WTC11 (cell line): ENCODE measurements around the gene C1QTNF2. TPM values are rescaled to one million over a fixed set of nuclear protein-coding genes. Genes with fewer than 3 reads are reported as not detected.
A peak's percentile ranks its signal among the peaks of the same experiment; 100 is the strongest.

Experiments used
- ATAC-seq: fragments of 200-7000 bp; cut with Tn5 transposase; 2 replicates; pipeline ENCODE4 v1.10.0; 2021; ENCODE audit warnings: mild to moderate bottlenecking, moderate library complexity
- CTCF ChIA-PET: fragments of 300-600 bp; sonication (Branson Sonifier 250); formaldehyde crosslinking; loops from one replicate; lab custom pipeline; 2021; ENCODE audit warnings: antibody characterized with exemption; lab: Charles Lee
- POLR2A ChIA-PET: fragments of 350-600 bp; sonication (Branson Sonifier 250); formaldehyde crosslinking; loops from one replicate; lab custom pipeline; 2021; ENCODE audit warnings: antibody characterized with exemption; lab: Charles Lee
- DNase-seq: peaks from one replicate; pipeline ENCODE4 v3.0.0; 2021; ENCODE audit warnings: low spot score
- H3K27ac Mint-ChIP-seq: 2 replicates; pipeline ENCODE4 v1.8.0; 2021; ENCODE audit warnings: mixed read lengths
- H3K27me3 Mint-ChIP-seq: 2 replicates; pipeline ENCODE4 v1.8.0; 2021; ENCODE audit warnings: low read depth, mild to moderate bottlenecking, moderate library complexity, mixed read lengths
- H3K36me3 Mint-ChIP-seq: 2 replicates; pipeline ENCODE4 v1.8.0; 2021; ENCODE audit warnings: mixed read lengths
- H3K4me1 Mint-ChIP-seq: 2 replicates; pipeline ENCODE4 v1.8.0; 2022; ENCODE audit warnings: mixed read lengths
- H3K4me3 Mint-ChIP-seq: 2 replicates; pipeline ENCODE4 v1.8.0; 2021; ENCODE audit warnings: mild to moderate bottlenecking, moderate library complexity, mixed read lengths
- H3K9me3 Mint-ChIP-seq: 2 replicates; pipeline ENCODE4 v1.8.0; 2021; ENCODE audit warnings: mixed read lengths
- CREM ChIP-seq: sonication (generic); formaldehyde crosslinking; IDR thresholded peaks from 2 replicates; pipeline ENCODE4 v1.8.1; 2022; ENCODE audit warnings: mild to moderate bottlenecking, missing genetic modification reagents, moderate library complexity
- GRHL2 ChIP-seq: fragments of 250-450 bp; sonication (Bioruptor Pico); IDR thresholded peaks from 2 replicates; pipeline ENCODE4 v1.8.0; 2022; ENCODE audit warnings: mild to moderate bottlenecking, moderate library complexity; ENCODE audit not compliant: insufficient replicate concordance, severe bottlenecking
- MYBL2 ChIP-seq: sonication (generic); formaldehyde crosslinking; IDR thresholded peaks from 2 replicates; pipeline ENCODE4 v1.8.1; 2023; ENCODE audit warnings: mild to moderate bottlenecking, moderate library complexity, missing genetic modification reagents
- NFATC4 ChIP-seq: fragments of 250-450 bp; sonication (Bioruptor Pico); IDR thresholded peaks from 2 replicates; pipeline ENCODE4 v1.9.0; 2021; ENCODE audit warnings: mild to moderate bottlenecking
- NFE2L1 ChIP-seq: sonication (generic); formaldehyde crosslinking; IDR thresholded peaks from 2 replicates; pipeline ENCODE4 v1.8.1; 2023; ENCODE audit warnings: missing genetic modification reagents
- NFYB ChIP-seq: sonication (generic); formaldehyde crosslinking; conservative IDR thresholded peaks from 2 replicates; pipeline ENCODE4 v1.8.0; 2022; ENCODE audit warnings: low read depth, missing genetic modification reagents
- TCF7 ChIP-seq: sonication (generic); formaldehyde crosslinking; IDR thresholded peaks from 2 replicates; pipeline ENCODE4 v1.8.0; 2022; ENCODE audit warnings: mild to moderate bottlenecking, low read depth, missing genetic modification reagents, moderate library complexity
- TP53 ChIP-seq: sonication (generic); formaldehyde crosslinking; IDR thresholded peaks from 2 replicates; pipeline ENCODE4 v1.8.1; 2023; ENCODE audit warnings: mild to moderate bottlenecking, missing genetic modification reagents
- ZNF263 ChIP-seq: sonication (generic); formaldehyde crosslinking; IDR thresholded peaks from 2 replicates; pipeline ENCODE4 v1.8.1; 2022; ENCODE audit warnings: low read depth, mild to moderate bottlenecking, moderate library complexity, missing genetic modification reagents
- total RNA-seq: library from RNA; stranded (reverse); gene quantifications from 3 replicates; pipeline ENCODE4 v1.2.3, GENCODE V29; 2021
- TF ChIP-seq, protein P1 (sequence below): sonication (generic); formaldehyde crosslinking; IDR thresholded peaks from 2 replicates; pipeline ENCODE4 v1.8.0; 2022; ENCODE audit warnings: mild to moderate bottlenecking, missing genetic modification reagents
- TF ChIP-seq, protein P2 (sequence below): sonication (generic); formaldehyde crosslinking; IDR thresholded peaks from 2 replicates; pipeline ENCODE4 v1.8.1; 2023; ENCODE audit warnings: mild to moderate bottlenecking, missing genetic modification reagents, borderline replicate concordance
- TF ChIP-seq, protein P3 (sequence below): sonication (generic); formaldehyde crosslinking; conservative IDR thresholded peaks from 2 replicates; pipeline ENCODE4 v1.8.1; 2022; ENCODE audit warnings: mild to moderate bottlenecking, missing genetic modification reagents
- TF ChIP-seq, protein P4 (sequence below): sonication (generic); formaldehyde crosslinking; IDR thresholded peaks from 2 replicates; pipeline ENCODE4 v1.8.1; 2022; ENCODE audit warnings: mild to moderate bottlenecking, moderate library complexity, missing genetic modification reagents
- TF ChIP-seq, protein P5 (sequence below): sonication (generic); formaldehyde crosslinking; conservative IDR thresholded peaks from 2 replicates; pipeline ENCODE4 v1.8.1; 2023; ENCODE audit warnings: mild to moderate bottlenecking, low read depth, missing genetic modification reagents, moderate library complexity
- TF ChIP-seq, protein P6 (sequence below): sonication (generic); formaldehyde crosslinking; IDR thresholded peaks from 2 replicates; pipeline ENCODE4 v1.8.0; 2022; ENCODE audit warnings: missing genetic modification reagents
- TF ChIP-seq, protein P7 (sequence below): sonication (generic); formaldehyde crosslinking; IDR thresholded peaks from 2 replicates; pipeline ENCODE4 v1.8.1; 2022; ENCODE audit warnings: low read depth, missing genetic modification reagents, borderline replicate concordance
- TF ChIP-seq, protein P8 (sequence below): fragments of 250-450 bp; sonication (Bioruptor Pico); IDR thresholded peaks from 2 replicates; pipeline ENCODE4 v1.9.0; 2021; ENCODE audit warnings: mild to moderate bottlenecking
- TF ChIP-seq, protein P9 (sequence below): sonication (generic); formaldehyde crosslinking; IDR thresholded peaks from 2 replicates; pipeline ENCODE4 v1.8.1; 2023; ENCODE audit warnings: mild to moderate bottlenecking, missing genetic modification reagents

C1QTNF2 gene
- total RNA-seq, 1 experiment from 2014 or later, result 0.52 TPM

DNA sequence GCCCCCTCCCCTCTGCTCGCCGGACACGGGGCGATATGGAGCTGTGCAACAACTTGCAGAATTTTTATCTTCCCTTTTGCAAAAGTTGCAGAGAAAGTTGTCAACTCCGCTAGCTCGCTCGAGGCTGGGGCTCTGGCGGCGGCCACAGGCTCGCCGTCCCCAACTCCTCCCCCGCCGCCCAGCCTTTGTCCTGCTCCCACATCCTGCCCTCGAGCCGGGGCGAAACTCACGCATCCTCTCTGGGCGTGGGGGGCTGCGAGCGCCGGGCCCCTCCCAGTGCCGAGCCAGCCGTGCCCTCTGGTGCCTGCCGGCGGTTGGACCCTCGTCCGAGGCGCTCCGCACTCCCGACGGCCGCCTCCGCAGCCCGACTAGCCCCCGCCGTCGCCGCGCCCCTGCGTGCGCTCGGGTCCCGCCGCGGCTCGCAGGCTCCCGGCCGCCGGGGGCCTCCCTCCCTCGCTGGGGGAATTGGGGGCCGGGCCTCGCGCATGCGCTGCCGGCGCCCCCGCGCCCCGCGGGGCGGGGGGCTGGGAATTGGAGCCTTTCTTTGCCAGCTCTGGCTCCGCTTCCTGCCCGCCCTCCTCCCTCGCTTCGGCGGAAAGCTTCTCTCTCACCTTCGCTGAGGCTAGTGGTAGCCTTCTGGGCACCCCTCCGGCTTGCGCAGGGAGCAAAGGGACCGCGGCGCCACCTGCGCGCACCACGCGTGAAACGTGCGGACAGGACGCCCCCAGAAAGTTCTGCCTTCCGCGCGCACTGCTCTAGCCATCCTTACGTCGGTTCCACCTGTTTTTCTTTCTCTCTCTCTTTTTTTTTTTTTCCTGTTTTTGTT lies 58.1 kb downstream of the C1QTNF2 start, which contains the start of gene CCNJL:
TSS of gene CCNJL (minus strand) at position 431 of the 826 bp plus-strand sequence. CDS start 641 bp downstream, outside the sequence.
- Mint-ChIP-seq H3K27ac (peak within 1 kb of the TSS; percentile 85), H3K27me3 (no peaks in the 10 kb centered on the region; the same call in 1 of the 2 replicates), H3K4me1 (peaks cover 47% of the 10 kb centered on the region), H3K4me3 (peak within 1 kb of the TSS; percentile 90), H3K9me3 (no peaks in the 10 kb centered on the region), H3K36me3 (peaks cover 17% of the 10 kb centered on the region)
- peak; percentile 82 for ATAC-seq
- ChIA-PET CTCF (interaction anchor here (0.7 to 3.1 kb wide), 8 partner anchors 14 to 231 kb away, joined by 3 to 18 read pairs (median 4); no protein-coding TSS in a partner anchor), POLR2A (interaction anchor here (0.5 to 2.9 kb wide), 8 partner anchors 15 to 152 kb away, joined by 3 to 18 read pairs (median 6); no protein-coding TSS in a partner anchor)
- DNase-seq, result peak; percentile 88
- TF ChIP-seq, protein P1, sequence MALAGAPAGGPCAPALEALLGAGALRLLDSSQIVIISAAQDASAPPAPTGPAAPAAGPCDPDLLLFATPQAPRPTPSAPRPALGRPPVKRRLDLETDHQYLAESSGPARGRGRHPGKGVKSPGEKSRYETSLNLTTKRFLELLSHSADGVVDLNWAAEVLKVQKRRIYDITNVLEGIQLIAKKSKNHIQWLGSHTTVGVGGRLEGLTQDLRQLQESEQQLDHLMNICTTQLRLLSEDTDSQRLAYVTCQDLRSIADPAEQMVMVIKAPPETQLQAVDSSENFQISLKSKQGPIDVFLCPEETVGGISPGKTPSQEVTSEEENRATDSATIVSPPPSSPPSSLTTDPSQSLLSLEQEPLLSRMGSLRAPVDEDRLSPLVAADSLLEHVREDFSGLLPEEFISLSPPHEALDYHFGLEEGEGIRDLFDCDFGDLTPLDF (CRISPR knock-in tag), result 0 out of 2 replicates have a peak, but pooled peaks have one; percentile 20
- TF ChIP-seq GRHL2, result no peak
- TF ChIP-seq, protein P2, sequence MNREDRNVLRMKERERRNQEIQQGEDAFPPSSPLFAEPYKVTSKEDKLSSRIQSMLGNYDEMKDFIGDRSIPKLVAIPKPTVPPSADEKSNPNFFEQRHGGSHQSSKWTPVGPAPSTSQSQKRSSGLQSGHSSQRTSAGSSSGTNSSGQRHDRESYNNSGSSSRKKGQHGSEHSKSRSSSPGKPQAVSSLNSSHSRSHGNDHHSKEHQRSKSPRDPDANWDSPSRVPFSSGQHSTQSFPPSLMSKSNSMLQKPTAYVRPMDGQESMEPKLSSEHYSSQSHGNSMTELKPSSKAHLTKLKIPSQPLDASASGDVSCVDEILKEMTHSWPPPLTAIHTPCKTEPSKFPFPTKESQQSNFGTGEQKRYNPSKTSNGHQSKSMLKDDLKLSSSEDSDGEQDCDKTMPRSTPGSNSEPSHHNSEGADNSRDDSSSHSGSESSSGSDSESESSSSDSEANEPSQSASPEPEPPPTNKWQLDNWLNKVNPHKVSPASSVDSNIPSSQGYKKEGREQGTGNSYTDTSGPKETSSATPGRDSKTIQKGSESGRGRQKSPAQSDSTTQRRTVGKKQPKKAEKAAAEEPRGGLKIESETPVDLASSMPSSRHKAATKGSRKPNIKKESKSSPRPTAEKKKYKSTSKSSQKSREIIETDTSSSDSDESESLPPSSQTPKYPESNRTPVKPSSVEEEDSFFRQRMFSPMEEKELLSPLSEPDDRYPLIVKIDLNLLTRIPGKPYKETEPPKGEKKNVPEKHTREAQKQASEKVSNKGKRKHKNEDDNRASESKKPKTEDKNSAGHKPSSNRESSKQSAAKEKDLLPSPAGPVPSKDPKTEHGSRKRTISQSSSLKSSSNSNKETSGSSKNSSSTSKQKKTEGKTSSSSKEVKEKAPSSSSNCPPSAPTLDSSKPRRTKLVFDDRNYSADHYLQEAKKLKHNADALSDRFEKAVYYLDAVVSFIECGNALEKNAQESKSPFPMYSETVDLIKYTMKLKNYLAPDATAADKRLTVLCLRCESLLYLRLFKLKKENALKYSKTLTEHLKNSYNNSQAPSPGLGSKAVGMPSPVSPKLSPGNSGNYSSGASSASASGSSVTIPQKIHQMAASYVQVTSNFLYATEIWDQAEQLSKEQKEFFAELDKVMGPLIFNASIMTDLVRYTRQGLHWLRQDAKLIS, result no peak
- peak; percentile 52; the same call in 1 of the 2 replicates for TF ChIP-seq CREM
- peak; percentile 68; the same call in 1 of the 2 replicates for TF ChIP-seq MYBL2 (CRISPR knock-in tag)
- TF ChIP-seq, protein P3, sequence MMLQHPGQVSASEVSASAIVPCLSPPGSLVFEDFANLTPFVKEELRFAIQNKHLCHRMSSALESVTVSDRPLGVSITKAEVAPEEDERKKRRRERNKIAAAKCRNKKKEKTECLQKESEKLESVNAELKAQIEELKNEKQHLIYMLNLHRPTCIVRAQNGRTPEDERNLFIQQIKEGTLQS, result no peak
- TF ChIP-seq, protein P4, sequence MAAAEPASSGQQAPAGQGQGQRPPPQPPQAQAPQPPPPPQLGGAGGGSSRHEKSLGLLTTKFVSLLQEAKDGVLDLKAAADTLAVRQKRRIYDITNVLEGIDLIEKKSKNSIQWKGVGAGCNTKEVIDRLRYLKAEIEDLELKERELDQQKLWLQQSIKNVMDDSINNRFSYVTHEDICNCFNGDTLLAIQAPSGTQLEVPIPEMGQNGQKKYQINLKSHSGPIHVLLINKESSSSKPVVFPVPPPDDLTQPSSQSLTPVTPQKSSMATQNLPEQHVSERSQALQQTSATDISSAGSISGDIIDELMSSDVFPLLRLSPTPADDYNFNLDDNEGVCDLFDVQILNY (CRISPR knock-in tag), result 0 out of 2 replicates have a peak, but pooled peaks have one; percentile 42
- TF ChIP-seq, protein P5, sequence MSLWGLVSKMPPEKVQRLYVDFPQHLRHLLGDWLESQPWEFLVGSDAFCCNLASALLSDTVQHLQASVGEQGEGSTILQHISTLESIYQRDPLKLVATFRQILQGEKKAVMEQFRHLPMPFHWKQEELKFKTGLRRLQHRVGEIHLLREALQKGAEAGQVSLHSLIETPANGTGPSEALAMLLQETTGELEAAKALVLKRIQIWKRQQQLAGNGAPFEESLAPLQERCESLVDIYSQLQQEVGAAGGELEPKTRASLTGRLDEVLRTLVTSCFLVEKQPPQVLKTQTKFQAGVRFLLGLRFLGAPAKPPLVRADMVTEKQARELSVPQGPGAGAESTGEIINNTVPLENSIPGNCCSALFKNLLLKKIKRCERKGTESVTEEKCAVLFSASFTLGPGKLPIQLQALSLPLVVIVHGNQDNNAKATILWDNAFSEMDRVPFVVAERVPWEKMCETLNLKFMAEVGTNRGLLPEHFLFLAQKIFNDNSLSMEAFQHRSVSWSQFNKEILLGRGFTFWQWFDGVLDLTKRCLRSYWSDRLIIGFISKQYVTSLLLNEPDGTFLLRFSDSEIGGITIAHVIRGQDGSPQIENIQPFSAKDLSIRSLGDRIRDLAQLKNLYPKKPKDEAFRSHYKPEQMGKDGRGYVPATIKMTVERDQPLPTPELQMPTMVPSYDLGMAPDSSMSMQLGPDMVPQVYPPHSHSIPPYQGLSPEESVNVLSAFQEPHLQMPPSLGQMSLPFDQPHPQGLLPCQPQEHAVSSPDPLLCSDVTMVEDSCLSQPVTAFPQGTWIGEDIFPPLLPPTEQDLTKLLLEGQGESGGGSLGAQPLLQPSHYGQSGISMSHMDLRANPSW (CRISPR knock-in tag), result no peak
- TF ChIP-seq TP53 (CRISPR knock-in tag), result no peak
- TF ChIP-seq NFYB, result no peak
- TF ChIP-seq, protein P6, sequence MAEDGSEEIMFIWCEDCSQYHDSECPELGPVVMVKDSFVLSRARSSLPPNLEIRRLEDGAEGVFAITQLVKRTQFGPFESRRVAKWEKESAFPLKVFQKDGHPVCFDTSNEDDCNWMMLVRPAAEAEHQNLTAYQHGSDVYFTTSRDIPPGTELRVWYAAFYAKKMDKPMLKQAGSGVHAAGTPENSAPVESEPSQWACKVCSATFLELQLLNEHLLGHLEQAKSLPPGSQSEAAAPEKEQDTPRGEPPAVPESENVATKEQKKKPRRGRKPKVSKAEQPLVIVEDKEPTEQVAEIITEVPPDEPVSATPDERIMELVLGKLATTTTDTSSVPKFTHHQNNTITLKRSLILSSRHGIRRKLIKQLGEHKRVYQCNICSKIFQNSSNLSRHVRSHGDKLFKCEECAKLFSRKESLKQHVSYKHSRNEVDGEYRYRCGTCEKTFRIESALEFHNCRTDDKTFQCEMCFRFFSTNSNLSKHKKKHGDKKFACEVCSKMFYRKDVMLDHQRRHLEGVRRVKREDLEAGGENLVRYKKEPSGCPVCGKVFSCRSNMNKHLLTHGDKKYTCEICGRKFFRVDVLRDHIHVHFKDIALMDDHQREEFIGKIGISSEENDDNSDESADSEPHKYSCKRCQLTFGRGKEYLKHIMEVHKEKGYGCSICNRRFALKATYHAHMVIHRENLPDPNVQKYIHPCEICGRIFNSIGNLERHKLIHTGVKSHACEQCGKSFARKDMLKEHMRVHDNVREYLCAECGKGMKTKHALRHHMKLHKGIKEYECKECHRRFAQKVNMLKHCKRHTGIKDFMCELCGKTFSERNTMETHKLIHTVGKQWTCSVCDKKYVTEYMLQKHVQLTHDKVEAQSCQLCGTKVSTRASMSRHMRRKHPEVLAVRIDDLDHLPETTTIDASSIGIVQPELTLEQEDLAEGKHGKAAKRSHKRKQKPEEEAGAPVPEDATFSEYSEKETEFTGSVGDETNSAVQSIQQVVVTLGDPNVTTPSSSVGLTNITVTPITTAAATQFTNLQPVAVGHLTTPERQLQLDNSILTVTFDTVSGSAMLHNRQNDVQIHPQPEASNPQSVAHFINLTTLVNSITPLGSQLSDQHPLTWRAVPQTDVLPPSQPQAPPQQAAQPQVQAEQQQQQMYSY (CRISPR knock-in tag), result no peak
- TF ChIP-seq TCF7 (CRISPR knock-in tag), result no peak
- peak; percentile 79 for TF ChIP-seq NFE2L1 (CRISPR knock-in tag)
- TF ChIP-seq, protein P7, sequence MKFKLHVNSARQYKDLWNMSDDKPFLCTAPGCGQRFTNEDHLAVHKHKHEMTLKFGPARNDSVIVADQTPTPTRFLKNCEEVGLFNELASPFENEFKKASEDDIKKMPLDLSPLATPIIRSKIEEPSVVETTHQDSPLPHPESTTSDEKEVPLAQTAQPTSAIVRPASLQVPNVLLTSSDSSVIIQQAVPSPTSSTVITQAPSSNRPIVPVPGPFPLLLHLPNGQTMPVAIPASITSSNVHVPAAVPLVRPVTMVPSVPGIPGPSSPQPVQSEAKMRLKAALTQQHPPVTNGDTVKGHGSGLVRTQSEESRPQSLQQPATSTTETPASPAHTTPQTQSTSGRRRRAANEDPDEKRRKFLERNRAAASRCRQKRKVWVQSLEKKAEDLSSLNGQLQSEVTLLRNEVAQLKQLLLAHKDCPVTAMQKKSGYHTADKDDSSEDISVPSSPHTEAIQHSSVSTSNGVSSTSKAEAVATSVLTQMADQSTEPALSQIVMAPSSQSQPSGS (CRISPR knock-in tag), result no peak
- TF ChIP-seq, protein P8, sequence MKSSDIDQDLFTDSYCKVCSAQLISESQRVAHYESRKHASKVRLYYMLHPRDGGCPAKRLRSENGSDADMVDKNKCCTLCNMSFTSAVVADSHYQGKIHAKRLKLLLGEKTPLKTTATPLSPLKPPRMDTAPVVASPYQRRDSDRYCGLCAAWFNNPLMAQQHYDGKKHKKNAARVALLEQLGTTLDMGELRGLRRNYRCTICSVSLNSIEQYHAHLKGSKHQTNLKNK (CRISPR knock-in tag), result no peak
- TF ChIP-seq, protein P9, sequence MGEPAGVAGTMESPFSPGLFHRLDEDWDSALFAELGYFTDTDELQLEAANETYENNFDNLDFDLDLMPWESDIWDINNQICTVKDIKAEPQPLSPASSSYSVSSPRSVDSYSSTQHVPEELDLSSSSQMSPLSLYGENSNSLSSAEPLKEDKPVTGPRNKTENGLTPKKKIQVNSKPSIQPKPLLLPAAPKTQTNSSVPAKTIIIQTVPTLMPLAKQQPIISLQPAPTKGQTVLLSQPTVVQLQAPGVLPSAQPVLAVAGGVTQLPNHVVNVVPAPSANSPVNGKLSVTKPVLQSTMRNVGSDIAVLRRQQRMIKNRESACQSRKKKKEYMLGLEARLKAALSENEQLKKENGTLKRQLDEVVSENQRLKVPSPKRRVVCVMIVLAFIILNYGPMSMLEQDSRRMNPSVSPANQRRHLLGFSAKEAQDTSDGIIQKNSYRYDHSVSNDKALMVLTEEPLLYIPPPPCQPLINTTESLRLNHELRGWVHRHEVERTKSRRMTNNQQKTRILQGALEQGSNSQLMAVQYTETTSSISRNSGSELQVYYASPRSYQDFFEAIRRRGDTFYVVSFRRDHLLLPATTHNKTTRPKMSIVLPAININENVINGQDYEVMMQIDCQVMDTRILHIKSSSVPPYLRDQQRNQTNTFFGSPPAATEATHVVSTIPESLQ (CRISPR knock-in tag), result no peak
- TF ChIP-seq ZNF263 (CRISPR knock-in tag), result no peak
- TF ChIP-seq NFATC4 (CRISPR knock-in tag), result no peak
